ENCODE measurements around the gene C2CD4C.

GRCh38 chr19:455851-456546, 47.1 kb upstream of the C2CD4C start:
- TF ChIP-seq CTCF (IDR thresholded peaks at IDR 0.05) (no peak), POLR2A (IDR thresholded peaks at IDR 0.05) (no peak)
